Measurements from ENCODE around the gene GXYLT2.

GRCh38 chr3:72960812-72961518 lies 73.1 kb downstream of the GXYLT2 start:
- TF ChIP-seq CTCF (IDR thresholded peaks at IDR 0.05; ENCODE audit: low read length), result no peak
- no peak for TF ChIP-seq EZH2 (optimal IDR thresholded peaks at IDR 0.05; ENCODE audit: low read depth, low read length)
